CD8-positive, alpha-beta memory T cell (primary cell): Measurements from ENCODE around the gene FOXC2. TPM values are rescaled to one million over a fixed set of nuclear protein-coding genes. Genes with fewer than 3 reads are reported as not detected.

Source experiments
- CTCF ChIA-PET: fragments of 350-600 bp; sonication (Branson Sonifier 250); formaldehyde crosslinking; loops from one replicate; lab custom pipeline; 2021; ENCODE audit warnings: antibody characterized with exemption; lab: Charles Lee
- POLR2A ChIA-PET: fragments of 350-600 bp; sonication (Branson Sonifier 250); formaldehyde crosslinking; loops from one replicate; lab custom pipeline; 2021; ENCODE audit warnings: antibody characterized with exemption; lab: Charles Lee
- DNase-seq, 5 donors: peaks; one replicate each; pipeline versions ENCODE4 v3.0.0 to v3.0.0-alpha.2; 2020 to 2022; ENCODE audit warnings: mixed read lengths in 1 of 5
- H3K27ac ChIP-seq: one replicate; pipeline ENCODE4 v1.7.0; 2013; ENCODE audit warnings: low read depth, mild to moderate bottlenecking, low read length, moderate library complexity
- H3K27me3 ChIP-seq: 2 replicates; pipeline ENCODE4 v1.7.0; 2013; ENCODE audit warnings: low read length, mild to moderate bottlenecking; ENCODE audit not compliant: insufficient read depth, poor library complexity, severe bottlenecking
- H3K36me3 ChIP-seq: 2 replicates; pipeline ENCODE4 v1.7.0; 2013; ENCODE audit warnings: mild to moderate bottlenecking, low read length, moderate library complexity; ENCODE audit not compliant: insufficient read depth
- H3K4me1 ChIP-seq: 2 replicates; pipeline ENCODE4 v1.7.0; 2013; ENCODE audit warnings: mild to moderate bottlenecking, low read length, moderate library complexity; ENCODE audit not compliant: insufficient read depth
- H3K4me3 ChIP-seq: 2 replicates; pipeline ENCODE4 v1.7.0; 2013; ENCODE audit warnings: mild to moderate bottlenecking, low read length
- H3K9me3 ChIP-seq: 2 replicates; pipeline ENCODE4 v1.7.0; 2013; ENCODE audit warnings: mild to moderate bottlenecking, low read length
- H3K27ac Mint-ChIP-seq, 8 donors: one replicate each; pipeline ENCODE4 v1.8.0; 2020 to 2021; ENCODE audit warnings: mixed read lengths in 8 of 8, mild to moderate bottlenecking in 6 of 8, inconsistent platforms in 3 of 8, moderate library complexity in 3 of 8
- H3K27me3 Mint-ChIP-seq, 2 donors: one replicate each; pipeline ENCODE4 v1.8.0; 2020 to 2021; ENCODE audit warnings: mixed read lengths in 2 of 2, mild to moderate bottlenecking in 1 of 2, moderate library complexity in 1 of 2
- H3K36me3 Mint-ChIP-seq, 3 donors: one replicate each; pipeline ENCODE4 v1.8.0; 2020 to 2021; ENCODE audit warnings: mixed read lengths in 3 of 3, inconsistent platforms in 1 of 3, mild to moderate bottlenecking in 1 of 3
- H3K4me1 Mint-ChIP-seq, 3 donors: one replicate each; pipeline ENCODE4 v1.8.0; 2020 to 2021; ENCODE audit warnings: mixed read lengths in 3 of 3, inconsistent platforms in 1 of 3, mild to moderate bottlenecking in 1 of 3
- H3K4me3 Mint-ChIP-seq, 7 donors: one replicate each; pipeline ENCODE4 v1.8.0; 2020 to 2021; ENCODE audit warnings: mixed read lengths in 7 of 7, mild to moderate bottlenecking in 6 of 7, moderate library complexity in 4 of 7, inconsistent platforms in 2 of 7
- H3K9me3 Mint-ChIP-seq, 5 donors: one replicate each; pipeline ENCODE4 v1.8.0; 2020 to 2022; ENCODE audit warnings: mixed read lengths in 5 of 5, mild to moderate bottlenecking in 3 of 5, moderate library complexity in 2 of 5, inconsistent platforms in 1 of 5
- polyA plus RNA-seq: library from polyadenylated mRNA; unstranded; fragments of 300-500 nt; fragmentation: Illumina TruSeq; gene quantifications from one replicate; pipeline ENCODE4 v1.2.3, GENCODE V29; 2021
- total RNA-seq, 2 experiments: library from RNA; stranded (reverse); gene quantifications; one replicate each; pipeline ENCODE4 v1.2.3, GENCODE V29; 2021

FOXC2 gene
- total and polyA plus RNA-seq, 3 experiments from 2014 or later: not detected

DNA sequence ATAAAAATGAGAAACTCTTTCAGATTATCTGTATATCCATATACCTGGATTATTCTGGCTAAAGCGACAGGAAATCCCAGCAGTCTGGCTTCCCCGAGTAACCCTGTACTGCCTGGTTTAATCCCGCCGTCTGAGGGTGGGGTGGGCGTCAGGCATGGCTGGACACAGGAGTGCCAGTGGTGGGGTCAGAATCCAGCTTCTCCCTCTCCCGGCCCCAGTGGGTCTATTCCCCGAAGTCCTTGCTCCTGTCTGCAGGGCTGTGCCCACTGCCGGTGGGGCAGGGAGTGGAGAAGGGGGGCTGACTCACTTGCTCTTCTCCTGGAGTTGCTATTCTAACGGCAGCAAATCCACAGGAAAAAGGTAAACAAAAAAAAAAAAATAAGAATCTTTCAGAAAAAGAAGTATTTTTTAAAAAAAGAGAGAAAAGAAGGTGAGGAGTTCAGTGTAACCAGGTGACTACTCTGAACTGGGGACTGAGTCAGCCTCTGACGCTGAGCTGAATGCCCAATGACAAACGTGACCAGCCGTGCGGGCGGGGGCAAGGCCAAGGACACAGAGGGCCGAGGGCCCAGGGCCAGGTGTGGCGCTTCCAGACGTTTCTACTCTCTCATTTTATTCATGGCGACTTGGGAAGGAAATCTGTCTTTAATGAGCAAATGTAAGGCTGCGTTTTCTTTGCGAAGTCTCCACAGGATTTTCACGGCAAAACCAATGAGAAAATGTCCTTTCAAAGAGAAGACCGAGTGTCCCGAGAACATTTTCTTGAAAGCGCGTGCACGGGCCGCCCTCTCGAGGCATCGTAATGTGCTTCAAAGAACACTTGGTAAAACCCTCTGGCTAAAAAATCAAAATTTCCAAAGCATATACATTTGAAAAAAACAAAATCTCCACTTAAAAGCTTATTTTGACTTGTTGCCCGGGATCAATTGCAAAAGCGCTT lies 36.1 kb upstream of the FOXC2 start:
- Mint-ChIP-seq H3K9me3 (peaks cover 3 to 9% (median 4%) of the 10 kb centered on the region in 5 donors), H3K36me3 (peaks cover 3 to 39% (median 6%) of the 10 kb centered on the region in 3 donors), H3K4me1 (no peaks in the 10 kb centered on the region), H3K4me3 (no peak overlapping the region), H3K27ac (no peak overlapping the region), H3K27me3 (no peaks in the 10 kb centered on the region)
- ChIA-PET POLR2A (no interaction called here), CTCF (no interaction called here)
- no peaks in the 10 kb centered on the region for H3K4me1 ChIP-seq
- no peak overlapping the region for H3K27ac ChIP-seq
- H3K27me3 ChIP-seq: no peaks in the 10 kb centered on the region
- peak in 1 of 5 donors; percentile 29 for DNase-seq
- no peak overlapping the region for H3K4me3 ChIP-seq
- H3K9me3 ChIP-seq: no peaks in the 10 kb centered on the region
- H3K36me3 ChIP-seq: no peaks in the 10 kb centered on the region

DNA sequence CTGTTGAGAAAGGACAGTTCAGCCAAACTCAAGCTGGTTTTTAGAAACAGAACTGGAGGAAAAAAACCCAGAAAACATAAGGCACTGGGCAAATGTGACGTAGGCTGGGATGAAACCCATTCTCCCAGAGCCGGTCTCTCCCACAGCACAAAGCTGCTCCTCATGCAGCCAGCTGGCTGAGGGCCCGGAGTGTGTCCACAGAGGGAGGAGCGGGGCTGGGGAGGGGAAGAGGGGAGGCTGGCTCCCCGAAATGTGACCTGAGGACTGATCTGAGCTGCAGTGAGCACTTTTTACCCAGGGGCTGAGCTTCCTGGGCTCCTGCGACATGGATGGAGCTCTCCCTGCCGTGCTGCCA lies 35.5 kb upstream of the FOXC2 start:
- Histone ChIP-seq H3K4me3 (no peak overlapping the region), H3K36me3 (no peaks in the 10 kb centered on the region), H3K9me3 (no peaks in the 10 kb centered on the region), H3K27ac (no peak overlapping the region), H3K27me3 (no peaks in the 10 kb centered on the region), H3K4me1 (no peaks in the 10 kb centered on the region)
- DNase-seq: peak in 1 of 5 donors; percentile 1
- ChIA-PET CTCF (no interaction called here), POLR2A (no interaction called here)
- Mint-ChIP-seq H3K4me1 (no peaks in the 10 kb centered on the region), H3K4me3 (no peak overlapping the region), H3K36me3 (peaks cover 3 to 44% (median 6%) of the 10 kb centered on the region in 3 donors), H3K9me3 (peaks cover 0 to 6% (median 4%) of the 10 kb centered on the region in 5 donors), H3K27ac (no peak overlapping the region), H3K27me3 (no peaks in the 10 kb centered on the region)

DNA sequence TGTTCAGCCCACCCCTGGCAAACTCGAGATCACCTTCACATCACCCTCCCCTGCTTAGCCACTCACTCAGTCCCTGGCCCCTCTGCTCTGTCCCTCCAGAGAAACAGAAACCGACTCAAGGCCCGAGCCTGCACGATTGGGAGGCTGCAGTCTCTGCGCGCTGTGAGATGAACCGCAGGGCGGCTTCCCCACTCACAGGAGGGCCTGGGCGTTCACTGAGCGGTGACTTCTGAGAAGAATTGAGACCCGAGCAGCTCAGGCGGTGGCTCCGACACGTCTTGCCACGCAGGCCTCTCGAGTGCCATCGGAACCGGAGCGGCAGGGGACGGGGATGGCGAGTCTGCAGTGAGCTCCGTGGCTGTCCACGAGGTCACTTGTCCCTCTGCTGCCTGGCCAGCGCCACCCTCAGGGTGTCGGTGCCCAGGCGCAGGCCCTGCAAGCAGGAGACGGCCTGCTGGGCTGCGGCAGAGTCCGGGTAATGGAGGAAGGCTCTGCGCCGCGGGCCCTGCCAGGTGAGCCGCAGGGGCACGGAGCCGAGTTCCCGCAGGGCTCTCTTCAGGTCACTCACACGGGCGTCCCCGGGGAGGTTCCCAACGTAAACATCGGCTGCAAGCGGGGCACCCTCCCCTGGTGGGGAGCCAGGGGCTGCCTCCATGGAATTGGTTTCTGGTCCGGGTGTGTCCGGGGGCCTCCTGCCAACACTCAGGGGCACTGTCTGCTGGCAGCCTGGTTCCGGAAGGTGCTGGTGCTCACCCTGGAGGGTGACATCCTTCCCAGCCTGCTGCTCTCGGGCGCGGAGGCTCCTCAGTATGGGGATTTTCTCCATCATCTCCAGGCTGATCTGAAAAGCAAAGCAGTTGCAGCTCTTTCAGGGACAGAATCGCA lies 34.7 kb upstream of the FOXC2 start:
- peak in 1 of 5 donors; percentile 43 for DNase-seq
- Mint-ChIP-seq H3K9me3 (peaks cover 0 to 4% (median 0%) of the 10 kb centered on the region in 5 donors), H3K27ac (no peak overlapping the region), H3K4me3 (no peak overlapping the region), H3K36me3 (peaks cover 3 to 51% (median 6%) of the 10 kb centered on the region in 3 donors), H3K27me3 (no peaks in the 10 kb centered on the region), H3K4me1 (no peaks in the 10 kb centered on the region)
- H3K27me3 ChIP-seq: no peaks in the 10 kb centered on the region
- CTCF ChIA-PET: no interaction called here
- H3K9me3 ChIP-seq: no peaks in the 10 kb centered on the region
- H3K27ac ChIP-seq: no peak overlapping the region
- H3K36me3 ChIP-seq: no peaks in the 10 kb centered on the region
- no peaks in the 10 kb centered on the region for H3K4me1 ChIP-seq
- POLR2A ChIA-PET: no interaction called here
- H3K4me3 ChIP-seq: no peak overlapping the region

DNA sequence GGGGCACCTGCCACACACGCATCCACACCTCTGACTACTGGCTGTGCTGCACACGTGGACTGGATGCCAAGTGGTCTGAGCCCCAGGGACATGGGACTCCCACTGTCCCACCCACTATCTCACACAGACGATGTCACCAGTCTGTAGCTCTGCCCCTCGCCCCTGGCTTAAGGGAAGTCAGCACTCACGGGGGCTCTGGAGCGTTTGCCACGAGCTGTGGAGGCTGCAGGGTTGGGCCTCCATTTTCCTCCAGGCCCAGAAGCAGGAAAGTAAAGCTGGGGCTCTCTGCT lies 34.2 kb upstream of the FOXC2 start:
- DNase-seq: peak in 1 of 5 donors; percentile 26
- no peak overlapping the region for H3K27ac Mint-ChIP-seq
- no peaks in the 10 kb centered on the region for H3K27me3 Mint-ChIP-seq
- peaks cover 0 to 3% (median 0%) of the 10 kb centered on the region in 5 donors for H3K9me3 Mint-ChIP-seq
- H3K4me3 ChIP-seq: no peak overlapping the region
- no peaks in the 10 kb centered on the region for H3K9me3 ChIP-seq
- no peaks in the 10 kb centered on the region for H3K4me1 Mint-ChIP-seq
- H3K27me3 ChIP-seq: no peaks in the 10 kb centered on the region
- CTCF ChIA-PET: no interaction called here
- no peaks in the 10 kb centered on the region for H3K4me1 ChIP-seq
- peaks cover 3 to 56% (median 9%) of the 10 kb centered on the region in 3 donors for H3K36me3 Mint-ChIP-seq
- H3K4me3 Mint-ChIP-seq: no peak overlapping the region
- H3K36me3 ChIP-seq: no peaks in the 10 kb centered on the region
- POLR2A ChIA-PET: no interaction called here
- no peak overlapping the region for H3K27ac ChIP-seq

DNA sequence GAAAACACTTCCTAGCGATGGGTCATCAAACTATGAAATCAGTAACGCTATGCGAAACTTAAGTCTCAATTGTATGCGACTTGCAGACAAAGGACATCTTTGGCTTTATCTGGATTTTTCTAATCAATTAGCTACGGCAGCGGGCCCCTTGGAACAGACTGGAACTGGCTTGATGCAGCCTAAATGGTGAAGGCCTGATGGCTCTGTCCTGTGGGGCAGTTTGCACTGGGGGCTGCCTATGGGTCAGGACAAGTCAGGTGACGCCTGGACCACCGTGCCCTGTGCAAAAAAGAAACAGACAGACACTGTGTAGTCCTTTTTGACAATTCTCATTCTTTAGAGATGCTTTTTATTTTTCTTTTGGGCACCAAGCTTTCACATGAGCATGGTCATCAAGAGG lies 33.6 kb upstream of the FOXC2 start:
- Histone ChIP-seq H3K36me3 (no peaks in the 10 kb centered on the region), H3K27ac (no peak overlapping the region), H3K4me3 (no peak overlapping the region), H3K27me3 (no peaks in the 10 kb centered on the region), H3K4me1 (no peaks in the 10 kb centered on the region), H3K9me3 (no peaks in the 10 kb centered on the region)
- Mint-ChIP-seq H3K9me3 (no peaks in the 10 kb centered on the region), H3K4me1 (no peaks in the 10 kb centered on the region), H3K4me3 (no peak overlapping the region), H3K36me3 (peaks cover 3 to 61% (median 9%) of the 10 kb centered on the region in 3 donors), H3K27ac (no peak overlapping the region), H3K27me3 (no peaks in the 10 kb centered on the region)
- peak in 1 of 5 donors; percentile 23 for DNase-seq
- ChIA-PET POLR2A (no interaction called here), CTCF (no interaction called here)

DNA sequence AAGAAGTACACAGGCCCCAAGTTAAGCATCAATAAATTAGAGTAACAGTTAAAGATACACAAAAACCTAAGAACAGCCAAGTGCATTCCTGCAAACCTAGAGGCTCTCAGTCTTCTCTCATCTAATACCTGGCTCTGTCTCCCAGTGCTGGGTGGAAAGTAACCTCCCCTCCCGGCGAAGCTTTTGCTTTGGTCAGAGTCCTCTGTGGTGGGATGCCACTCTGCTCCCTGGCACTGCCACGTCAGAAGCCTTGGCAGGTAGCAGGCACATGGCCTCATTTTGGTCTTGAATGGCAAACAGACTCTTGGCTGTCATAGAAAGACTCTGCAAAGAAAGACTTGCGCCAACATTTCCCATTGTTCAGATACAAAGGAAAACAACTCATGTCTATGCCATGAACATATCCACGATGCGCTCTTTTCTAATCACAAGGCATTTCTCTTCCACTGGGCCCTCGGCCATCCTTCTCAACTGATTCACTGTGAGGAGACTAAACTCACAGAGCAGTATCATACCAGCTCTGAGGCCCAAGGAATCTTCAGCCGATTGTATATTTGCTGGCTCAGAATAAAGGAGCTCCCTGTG lies 32.8 kb upstream of the FOXC2 start:
- no peaks in the 10 kb centered on the region for H3K4me1 Mint-ChIP-seq
- Histone ChIP-seq H3K27ac (no peak overlapping the region), H3K36me3 (no peaks in the 10 kb centered on the region), H3K4me1 (no peaks in the 10 kb centered on the region), H3K9me3 (no peaks in the 10 kb centered on the region), H3K4me3 (no peak overlapping the region), H3K27me3 (no peaks in the 10 kb centered on the region)
- H3K27ac Mint-ChIP-seq: no peak overlapping the region
- CTCF ChIA-PET: no interaction called here
- H3K9me3 Mint-ChIP-seq: no peaks in the 10 kb centered on the region
- POLR2A ChIA-PET: no interaction called here
- peaks cover 3 to 68% (median 13%) of the 10 kb centered on the region in 3 donors for H3K36me3 Mint-ChIP-seq
- no peaks in the 10 kb centered on the region for H3K27me3 Mint-ChIP-seq
- no peak overlapping the region for H3K4me3 Mint-ChIP-seq
- DNase-seq: peak in 1 of 5 donors; percentile 3

DNA sequence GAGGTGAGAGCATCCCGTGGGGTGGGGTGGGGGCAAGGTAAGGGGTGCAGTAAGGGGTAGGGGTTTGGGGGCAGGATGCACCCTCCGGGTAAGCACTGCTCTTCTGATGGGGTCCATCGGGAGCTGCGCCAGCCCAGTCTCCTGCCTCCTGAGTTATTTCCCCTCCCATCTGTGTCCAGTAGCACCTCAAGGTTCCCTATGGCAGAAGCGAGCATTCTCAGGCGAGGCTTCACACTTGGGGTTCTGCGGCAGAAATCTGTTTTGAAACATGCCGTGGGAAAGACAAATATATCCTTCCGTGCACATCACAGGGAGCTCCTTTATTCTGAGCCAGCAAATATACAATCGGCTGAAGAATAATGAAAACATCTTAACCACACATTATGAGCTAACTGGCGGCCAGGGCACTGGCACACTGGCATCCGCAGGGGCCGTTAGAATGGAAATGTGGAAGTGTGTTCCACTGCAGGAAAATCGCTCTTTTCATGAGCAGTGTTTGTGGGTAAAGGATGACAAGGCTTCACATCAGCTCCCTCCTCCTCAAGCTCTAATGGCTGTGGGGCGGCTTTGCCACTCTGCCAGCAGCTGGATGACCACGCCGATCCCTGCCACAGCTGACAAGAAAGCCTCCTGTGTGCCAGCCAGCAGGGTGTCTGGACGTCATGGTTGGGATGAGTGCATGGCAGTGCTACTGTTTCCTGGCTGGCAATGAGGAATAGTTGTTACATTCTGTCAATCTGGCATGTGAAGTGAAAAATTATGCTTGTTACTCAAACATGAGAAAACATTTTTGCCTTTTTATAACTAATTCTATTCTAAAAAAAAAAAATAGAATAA lies 31.6 kb upstream of the FOXC2 start:
- H3K36me3 ChIP-seq: peaks cover 7% of the 10 kb centered on the region
- ChIA-PET CTCF (no interaction called here), POLR2A (no interaction called here)

More for the DNA sequence above, 31.6 kb upstream of the FOXC2 start:
- Mint-ChIP-seq H3K27ac (no peak overlapping the region), H3K9me3 (no peaks in the 10 kb centered on the region), H3K4me3 (no peak overlapping the region), H3K36me3 (peaks cover under 1 to 75% (median 22%) of the 10 kb centered on the region in 3 donors), H3K4me1 (no peaks in the 10 kb centered on the region), H3K27me3 (no peaks in the 10 kb centered on the region)
- H3K9me3 ChIP-seq: no peaks in the 10 kb centered on the region
- H3K4me1 ChIP-seq: no peaks in the 10 kb centered on the region
- peak in 1 of 5 donors; percentile 10 for DNase-seq
- no peak overlapping the region for H3K27ac ChIP-seq
- no peak overlapping the region for H3K4me3 ChIP-seq
- no peaks in the 10 kb centered on the region for H3K27me3 ChIP-seq
